Activated CD8-positive, alpha-beta memory T cell treated with anti-CD3 and anti-CD28 coated beads, Interleukin-2, amount 50 U/mL, for 1 hour (primary cell): ENCODE measurements around the gene ASZ1.

Experiments
- DNase-seq: peaks from one replicate; pipeline ENCODE4 v3.0.0-alpha.2; 2020; ENCODE audit errors: extremely low read depth

Gene ASZ1

DNA sequence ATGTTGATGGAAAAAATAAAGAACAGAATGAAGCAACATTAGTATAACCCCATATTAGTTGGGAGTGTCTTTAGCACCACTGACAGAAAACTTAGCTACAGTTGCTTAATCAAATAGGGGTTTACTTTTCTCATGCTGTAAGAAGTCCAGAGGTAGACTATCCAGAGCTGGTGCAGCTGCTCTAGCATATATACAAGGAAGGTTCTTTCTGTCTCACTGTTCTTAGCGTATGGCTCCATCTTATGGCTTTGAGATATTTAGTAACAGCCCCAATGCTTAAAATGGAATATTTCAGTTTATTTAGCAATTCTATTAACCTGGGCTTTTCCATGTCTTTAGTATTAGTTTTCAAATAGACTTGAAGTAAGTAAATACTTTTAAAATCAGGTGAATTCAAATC, 89.3 kb downstream of the ASZ1 start:
- no peak for DNase-seq

DNA sequence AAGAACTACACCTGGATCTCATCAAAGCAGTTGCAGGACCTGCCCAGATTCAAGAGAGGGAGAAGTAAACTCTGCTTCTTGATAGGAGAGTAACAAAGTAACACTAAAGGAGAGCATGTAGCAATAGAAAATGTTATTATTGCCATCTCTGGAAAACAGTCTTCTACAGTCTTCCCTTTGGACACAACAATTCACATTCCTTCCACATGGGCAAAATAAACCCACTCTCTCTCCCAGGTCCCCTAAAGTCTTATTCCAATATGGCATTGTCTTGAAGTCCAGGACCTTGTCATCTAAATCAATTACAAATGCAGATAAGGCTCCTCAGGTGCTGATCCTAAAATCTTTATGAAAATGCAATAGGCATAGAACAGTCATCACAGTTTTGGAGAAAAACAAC, 94.1 kb downstream of the ASZ1 start:
- no peak for DNase-seq

DNA sequence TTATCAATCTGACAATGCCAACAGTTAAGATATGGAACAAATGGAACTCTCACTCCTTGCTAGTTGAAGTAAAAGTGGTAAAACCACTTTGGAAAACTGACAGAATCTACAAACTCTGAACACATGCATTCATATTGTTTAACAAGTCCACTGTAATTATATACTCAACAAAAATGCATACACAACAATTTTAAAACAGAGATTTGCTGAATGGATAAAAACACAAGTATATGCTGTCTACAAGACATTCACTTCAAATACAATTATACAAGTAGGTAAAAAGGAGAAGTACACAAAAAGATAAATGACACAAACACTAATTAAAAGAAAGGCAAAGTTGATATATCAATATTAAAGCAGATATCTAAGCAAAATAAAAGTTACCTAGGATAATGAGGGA, 95.3 kb downstream of the ASZ1 start:
- DNase-seq = no peak

DNA sequence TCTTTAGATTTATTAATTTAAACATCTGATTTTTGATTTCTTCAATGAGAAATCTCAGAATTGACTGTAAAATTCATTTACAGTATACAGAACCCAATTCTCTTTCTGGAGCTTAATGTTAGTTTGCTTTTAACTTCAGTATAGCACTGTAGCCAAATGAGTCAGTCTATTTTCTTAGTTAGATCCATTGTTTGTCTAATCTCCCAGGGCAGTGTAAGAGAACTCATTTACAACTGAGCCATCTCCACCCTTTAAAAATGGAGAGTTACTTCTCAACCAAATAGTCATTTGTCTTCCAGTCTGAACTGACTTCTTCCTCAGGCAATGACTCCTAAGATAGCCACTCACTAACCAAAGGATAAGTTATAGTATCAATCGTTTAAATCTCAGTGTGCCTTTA, 101.5 kb downstream of the ASZ1 start:
- DNase-seq = no peak

DNA sequence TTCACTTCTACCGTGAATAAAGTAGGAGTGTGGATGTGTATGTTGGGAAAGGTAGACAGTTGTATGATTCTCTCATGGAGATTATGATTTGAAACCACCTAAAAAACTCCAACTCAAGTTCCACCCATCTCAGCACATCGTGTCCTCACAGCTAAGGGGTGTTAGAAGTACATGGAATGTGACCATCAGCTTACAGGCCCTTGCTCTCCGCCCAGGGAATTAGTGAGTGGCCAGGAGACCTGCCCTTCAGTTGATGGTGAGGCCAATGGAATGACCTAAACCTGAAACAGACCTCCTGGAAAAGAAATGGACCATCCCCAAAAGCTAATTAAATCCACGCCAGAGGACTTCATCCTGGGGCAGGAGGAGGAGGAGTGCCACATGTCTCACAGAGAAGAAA, 102.3 kb downstream of the ASZ1 start:
- no peak for DNase-seq

DNA sequence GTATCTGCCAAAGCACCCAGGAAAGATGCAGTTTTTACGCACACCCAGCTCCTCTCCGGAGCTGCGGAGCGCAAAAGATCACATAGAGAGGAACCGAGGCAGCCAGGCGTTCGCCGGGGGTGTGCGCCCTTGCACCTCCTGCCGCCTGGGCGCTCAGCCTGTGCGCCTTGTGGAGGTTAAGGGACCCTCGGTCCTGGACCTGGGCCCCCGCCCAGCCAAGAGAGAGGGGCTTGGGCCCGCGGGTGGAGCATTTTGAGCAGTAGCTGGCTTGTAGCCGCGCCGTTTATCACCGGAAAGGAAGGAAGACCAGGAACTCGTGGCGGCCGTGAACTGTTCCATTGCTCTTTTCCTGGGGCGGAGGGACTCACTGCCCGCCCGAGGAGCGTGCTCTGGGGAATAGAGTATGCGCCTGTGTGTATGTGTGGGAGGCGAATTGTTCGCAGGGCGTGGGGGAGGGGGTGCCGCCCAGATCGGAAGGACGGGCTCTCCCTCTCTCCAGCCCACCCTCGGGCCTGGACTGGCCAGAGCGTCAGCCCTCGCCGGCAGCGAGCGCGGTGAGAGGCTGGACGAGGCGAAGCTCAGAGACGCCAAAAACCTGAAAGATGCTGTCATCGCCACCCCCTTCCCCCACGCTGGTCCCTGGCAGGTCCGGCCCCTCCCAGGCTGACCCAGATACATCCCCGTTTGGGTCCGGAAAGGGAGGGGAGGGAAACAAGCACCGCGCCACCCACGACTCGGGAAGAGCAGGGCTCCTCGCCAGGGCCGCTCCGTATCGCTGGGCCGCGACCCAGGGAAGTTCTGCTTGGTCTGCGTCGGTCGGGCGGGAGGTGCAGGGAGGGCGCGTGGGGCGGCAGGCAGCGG, 103.2 kb downstream of the ASZ1 start:
- DNase-seq = no peak

DNA sequence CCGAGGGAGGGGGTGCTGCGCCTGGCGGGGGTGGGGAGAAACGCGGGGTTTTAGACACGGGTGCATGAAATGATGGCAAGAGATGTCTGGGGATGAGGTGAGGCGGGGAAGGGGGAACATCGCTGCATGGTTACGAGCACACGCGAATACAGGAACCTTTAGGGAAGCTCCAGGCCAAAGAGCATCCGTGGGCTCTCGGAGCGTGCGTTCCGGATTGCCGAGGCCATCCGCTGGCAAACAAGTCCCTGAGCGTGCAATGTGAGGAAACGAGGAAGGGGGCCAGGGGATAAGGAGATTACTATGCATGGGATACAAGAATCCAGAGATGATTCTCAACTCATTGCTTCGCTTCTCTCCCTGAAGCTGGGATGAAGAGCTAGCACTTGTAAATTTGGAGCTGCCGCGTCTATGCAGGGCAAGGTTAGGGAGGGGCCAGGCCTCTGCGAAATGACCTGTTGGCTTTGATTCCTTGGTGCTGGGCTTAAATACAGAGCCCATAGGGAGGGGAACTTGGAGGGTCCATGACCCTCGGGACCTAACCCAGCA, 103.9 kb downstream of the ASZ1 start:
- DNase-seq = no peak

DNA sequence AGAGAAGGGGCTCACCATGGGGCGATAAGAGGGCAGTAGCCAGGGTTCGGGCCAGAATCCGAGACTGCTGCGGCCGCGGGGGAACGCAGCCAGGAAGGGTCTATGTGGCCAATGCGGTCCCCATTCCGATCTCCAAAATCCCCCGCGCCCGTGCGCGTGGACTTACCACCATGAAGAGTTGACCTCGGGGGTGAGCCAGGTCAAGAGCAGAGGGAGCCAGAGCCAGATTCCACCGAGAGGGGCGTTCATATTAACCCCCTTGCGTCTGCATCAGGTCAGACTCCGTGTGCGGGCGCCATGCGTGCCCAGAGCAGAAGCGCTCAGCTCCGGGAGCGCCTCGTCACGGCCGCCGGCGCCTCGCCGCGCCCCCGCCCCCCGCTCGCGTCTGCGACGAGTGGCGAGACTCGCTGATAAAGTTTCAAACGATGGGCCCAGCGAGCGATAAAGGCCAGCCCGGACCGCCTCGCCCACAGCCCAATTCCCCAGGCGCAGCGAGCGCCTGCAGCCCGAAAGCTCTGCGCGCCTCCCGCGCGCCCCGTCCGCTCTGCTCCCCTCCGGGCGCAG, 104.5 kb downstream of the ASZ1 start, which contains the start of gene WNT2:
WNT2 (minus strand) TSS at position 318 of the 564 bp plus-strand sequence; CDS start at position 249, 69 bp downstream.
- DNase-seq = no peak

DNA sequence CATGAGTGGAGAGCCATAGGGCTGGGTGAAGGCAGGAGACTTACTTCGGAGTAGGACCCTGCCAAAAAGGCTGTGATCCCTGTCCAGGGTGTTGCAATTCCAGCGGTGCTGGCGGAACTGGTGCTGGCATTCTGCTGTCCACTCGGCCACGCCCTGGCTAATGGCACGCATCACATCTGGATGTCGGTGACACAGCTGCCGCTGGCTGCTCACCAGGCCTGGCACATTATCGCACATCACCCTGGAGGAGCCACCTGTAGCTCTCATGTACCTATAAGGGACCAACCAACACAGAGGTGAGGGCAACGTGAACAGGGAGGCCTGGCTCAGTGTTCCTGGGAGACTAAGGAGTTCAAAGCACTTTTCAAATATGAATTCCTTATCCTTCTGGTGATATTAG, 106.8 kb downstream of the ASZ1 start:
- DNase-seq = no peak

DNA sequence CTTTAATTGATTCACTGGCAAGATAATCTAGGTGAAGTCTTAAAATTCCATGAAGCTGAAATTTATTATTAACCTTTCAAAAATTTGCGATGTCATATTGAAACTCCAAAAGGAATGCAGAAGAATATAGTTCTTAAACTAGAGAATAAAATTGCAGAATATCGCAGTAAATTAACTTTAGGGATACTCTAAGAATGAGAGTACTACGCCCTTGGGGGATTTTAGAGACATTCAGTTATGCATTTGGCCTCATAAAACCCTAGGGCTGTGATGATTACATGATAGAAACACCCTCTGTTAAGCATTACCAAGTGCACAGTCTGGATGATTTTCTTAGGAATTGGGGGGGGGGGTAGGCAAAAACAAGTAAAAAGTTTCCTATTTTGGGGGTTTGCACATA, 108.1 kb downstream of the ASZ1 start:
- DNase-seq = no peak

DNA sequence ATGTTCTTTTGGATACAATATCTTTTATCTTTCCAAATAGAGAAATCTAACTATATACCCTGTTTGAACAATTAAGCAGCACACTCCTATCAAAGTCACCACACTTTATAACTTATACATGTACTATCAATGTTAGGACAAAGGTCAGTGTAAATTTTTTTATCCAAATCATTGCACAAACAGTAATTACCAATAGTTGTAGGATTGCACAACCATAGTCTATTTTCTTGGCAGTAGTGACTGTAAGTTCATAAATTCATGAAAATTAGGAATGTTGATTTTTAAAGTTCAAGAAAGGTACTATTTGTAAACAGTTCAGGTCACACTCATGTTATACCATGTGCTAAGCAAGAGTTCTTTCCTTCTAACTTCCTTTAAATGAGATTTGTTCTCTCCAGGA, 113.7 kb downstream of the ASZ1 start:
- no peak for DNase-seq
